Stimulated activated naive CD8-positive, alpha-beta T cell treated with anti-CD3 and anti-CD28 coated beads, Interleukin-15, amount 100 ng/mL, for 72 hours (primary cell): Measurements from ENCODE around the gene SLC16A8.

Experiments
- ATAC-seq: fragments of 150-1000 bp; cut with Tn5 transposase; 2 replicates; pipeline ENCODE4 v1.10.0; 2021; ENCODE audit warnings: mild to moderate bottlenecking, moderate library complexity
- DNase-seq, 2 donors: peaks; one replicate each; pipeline ENCODE4 v3.0.0; 2021 to 2022
- H3K27ac Mint-ChIP-seq, 2 donors: one replicate each; pipeline ENCODE4 v1.8.0; 2022; ENCODE audit warnings: mild to moderate bottlenecking in 2 of 2, mixed read lengths in 2 of 2, moderate library complexity in 2 of 2
- H3K27me3 Mint-ChIP-seq: one replicate; pipeline ENCODE4 v1.8.0; 2022; ENCODE audit warnings: mixed read lengths
- H3K4me1 Mint-ChIP-seq: one replicate; pipeline ENCODE4 v1.8.0; 2022; ENCODE audit warnings: mild to moderate bottlenecking, mixed read lengths
- H3K4me3 Mint-ChIP-seq, 2 donors: one replicate each; pipeline ENCODE4 v1.8.0; 2022; ENCODE audit warnings: mild to moderate bottlenecking in 2 of 2, mixed read lengths in 2 of 2, moderate library complexity in 1 of 2
- H3K9me3 Mint-ChIP-seq, 2 donors: one replicate each; pipeline ENCODE4 v1.8.0; 2022; ENCODE audit warnings: mixed read lengths in 2 of 2

SLC16A8 gene

GRCh38 chr22:38036392-38037062 lies 47.5 kb downstream of the SLC16A8 start:
- no peak for DNase-seq

GRCh38 chr22:38035530-38035885 lies 48.5 kb downstream of the SLC16A8 start:
- ATAC-seq = no peak
- no peak for DNase-seq
- H3K9me3 Mint-ChIP-seq = no peaks in the 10 kb centered on the region
- H3K27me3 Mint-ChIP-seq = no peaks in the 10 kb centered on the region
- H3K4me3 Mint-ChIP-seq = no peak overlapping the region
- no peaks in the 10 kb centered on the region for H3K4me1 Mint-ChIP-seq
- H3K27ac Mint-ChIP-seq = no peak overlapping the region

More at GRCh38 chr22:38036392-38037062, 47.5 kb downstream of the SLC16A8 start:
- Mint-ChIP-seq H3K4me1 (no peaks in the 10 kb centered on the region), H3K27ac (no peak overlapping the region), H3K9me3 (no peaks in the 10 kb centered on the region), H3K4me3 (no peak overlapping the region), H3K27me3 (no peaks in the 10 kb centered on the region)
- no peak for ATAC-seq

GRCh38 chr22:38034884-38035529 lies 49.0 kb downstream of the SLC16A8 start:
- Mint-ChIP-seq H3K4me1 (no peaks in the 10 kb centered on the region), H3K27me3 (no peaks in the 10 kb centered on the region), H3K9me3 (no peaks in the 10 kb centered on the region), H3K27ac (peak overlapping the region in 1 of 2 donors; percentile 42), H3K4me3 (no peak overlapping the region)
- DNase-seq (no peak), ATAC-seq (no peak)

- H3K9me3 Mint-ChIP-seq = no peaks in the 10 kb centered on the region
- H3K27me3 Mint-ChIP-seq = no peaks in the 10 kb centered on the region
- ATAC-seq = no peak
- H3K27ac Mint-ChIP-seq = no peak overlapping the region
- DNase-seq = no peak
- H3K4me3 Mint-ChIP-seq = no peak overlapping the region
- H3K4me1 Mint-ChIP-seq = no peaks in the 10 kb centered on the region
These were observed 49.6 kb downstream of the SLC16A8 start for GRCh38 chr22:38034278-38034882.

- Mint-ChIP-seq H3K4me1 (no peaks in the 10 kb centered on the region), H3K27ac (no peak overlapping the region), H3K4me3 (no peak overlapping the region), H3K27me3 (no peaks in the 10 kb centered on the region), H3K9me3 (no peaks in the 10 kb centered on the region)
- ATAC-seq = no peak
- DNase-seq = no peak
These were observed 50.3 kb downstream of the SLC16A8 start for GRCh38 chr22:38033522-38034277.

GRCh38 chr22:38032681-38033521 lies 51.1 kb downstream of the SLC16A8 start:
- no peak overlapping the region for H3K27ac Mint-ChIP-seq
- no peak overlapping the region for H3K4me3 Mint-ChIP-seq
- DNase-seq = no peak
- H3K9me3 Mint-ChIP-seq = no peaks in the 10 kb centered on the region
- no peaks in the 10 kb centered on the region for H3K27me3 Mint-ChIP-seq
- no peak for ATAC-seq
- no peaks in the 10 kb centered on the region for H3K4me1 Mint-ChIP-seq

GRCh38 chr22:38031491-38031890 lies 52.5 kb downstream of the SLC16A8 start:
- Mint-ChIP-seq H3K27ac (no peak overlapping the region), H3K4me3 (no peak overlapping the region), H3K9me3 (no peaks in the 10 kb centered on the region), H3K27me3 (no peaks in the 10 kb centered on the region), H3K4me1 (no peaks in the 10 kb centered on the region)
- DNase-seq (no peak), ATAC-seq (no peak)

- ATAC-seq = no peak
- Mint-ChIP-seq H3K4me1 (no peaks in the 10 kb centered on the region), H3K4me3 (no peak overlapping the region)
These were observed 53.5 kb downstream of the SLC16A8 start for GRCh38 chr22:38030311-38031133.

GRCh38 chr22:38029901-38030300 lies 54.1 kb downstream of the SLC16A8 start:
- Mint-ChIP-seq H3K27ac (peak overlapping the region; percentile 27 to 72), H3K4me3 (no peak overlapping the region), H3K9me3 (no peaks in the 10 kb centered on the region), H3K27me3 (no peaks in the 10 kb centered on the region), H3K4me1 (no peaks in the 10 kb centered on the region)
- DNase-seq (no peak), ATAC-seq (no peak)

More at GRCh38 chr22:38030311-38031133, 53.5 kb downstream of the SLC16A8 start:
- Mint-ChIP-seq H3K27me3 (no peaks in the 10 kb centered on the region), H3K27ac (peak overlapping the region in 1 of 2 donors; percentile 27), H3K9me3 (no peaks in the 10 kb centered on the region)
- no peak for DNase-seq

GRCh38 chr22:38029370-38029769 lies 54.6 kb downstream of the SLC16A8 start:
- Mint-ChIP-seq H3K27ac (no peak overlapping the region), H3K4me1 (no peaks in the 10 kb centered on the region), H3K27me3 (no peaks in the 10 kb centered on the region), H3K4me3 (no peak overlapping the region), H3K9me3 (no peaks in the 10 kb centered on the region)
- ATAC-seq = no peak
- DNase-seq = no peak

GRCh38 chr22:38028344-38029130 lies 55.4 kb downstream of the SLC16A8 start:
- no peaks in the 10 kb centered on the region for H3K9me3 Mint-ChIP-seq
- H3K27ac Mint-ChIP-seq = no peak overlapping the region
- no peaks in the 10 kb centered on the region for H3K4me1 Mint-ChIP-seq
- no peak overlapping the region for H3K4me3 Mint-ChIP-seq
- DNase-seq (no peak), ATAC-seq (no peak)
- no peaks in the 10 kb centered on the region for H3K27me3 Mint-ChIP-seq
